HL-60/S4 (cell line): ENCODE measurements around the gene REEP1.
"Not testable (repeated sequence)": the region's sequence is repeated elsewhere in the genome, so short reads cannot be mapped to it uniquely, and the experiment has no call there.

Experiments
- in situ Hi-C: fragments of 300-500 bp; cut with MboI; formaldehyde crosslinking; loops from 2 replicates; pipeline ENCODE4 v1.14.3; 2022; ENCODE audit warnings: low sequenced_read_pairs

Gene REEP1

GRCh38 chr2:86249579-86250391 is 87.6 kb downstream of the REEP1 start:
- in situ Hi-C loops, result no loop called here

- in situ Hi-C loops, result no loop called here
Observed at GRCh38 chr2:86249176-86249575, 88.2 kb downstream of the REEP1 start.

GRCh38 chr2:86245222-86245621 is 92.2 kb downstream of the REEP1 start:
- in situ Hi-C loops, result not testable (repeated sequence)

GRCh38 chr2:86244781-86245180 is 92.6 kb downstream of the REEP1 start:
- in situ Hi-C loops, result not testable (repeated sequence)

- in situ Hi-C loops, result no loop called here
Observed at GRCh38 chr2:86243950-86244733, 93.3 kb downstream of the REEP1 start.

- in situ Hi-C loops, result no loop called here
Observed at GRCh38 chr2:86243272-86243671, 94.2 kb downstream of the REEP1 start.

GRCh38 chr2:86241611-86242010 is 95.8 kb downstream of the REEP1 start:
- in situ Hi-C loops, result no loop called here

GRCh38 chr2:86240251-86240650 is 97.2 kb downstream of the REEP1 start:
- in situ Hi-C loops, result no loop called here

GRCh38 chr2:86239745-86240144 is 97.7 kb downstream of the REEP1 start:
- in situ Hi-C loops, result no loop called here

GRCh38 chr2:86239326-86239725 is 98.1 kb downstream of the REEP1 start:
- in situ Hi-C loops, result no loop called here

- in situ Hi-C loops, result no loop called here
Observed at GRCh38 chr2:86238354-86238753, 99.1 kb downstream of the REEP1 start.

GRCh38 chr2:86237172-86237571 is 100.3 kb downstream of the REEP1 start:
- in situ Hi-C loops, result no loop called here

GRCh38 chr2:86235196-86235980 is 102.0 kb downstream of the REEP1 start:
- in situ Hi-C loops, result no loop called here

- in situ Hi-C loops, result no loop called here
Observed at GRCh38 chr2:86234563-86235131, 102.8 kb downstream of the REEP1 start.

- in situ Hi-C loops, result no loop called here
Observed at GRCh38 chr2:86233436-86233835, 104.0 kb downstream of the REEP1 start.

- in situ Hi-C loops, result no loop called here
Observed at GRCh38 chr2:86232910-86233309, 104.5 kb downstream of the REEP1 start.

GRCh38 chr2:86232373-86232784 is 105.0 kb downstream of the REEP1 start:
- in situ Hi-C loops, result no loop called here

GRCh38 chr2:86231680-86232372 is 105.6 kb downstream of the REEP1 start:
- in situ Hi-C loops, result no loop called here

- in situ Hi-C loops, result no loop called here
Observed at GRCh38 chr2:86230961-86231360, 106.5 kb downstream of the REEP1 start.

- in situ Hi-C loops, result loop anchor here (5.0 kb wide), 1 partner anchor 138 kb away; no protein-coding TSS in a partner anchor
Observed at GRCh38 chr2:86229221-86229620, 108.2 kb downstream of the REEP1 start.
